ENCODE data around the gene GPSM3. TPM values are rescaled to one million over a fixed set of nuclear protein-coding genes. Genes with fewer than 3 reads are reported as not detected.

Gene GPSM3
- total RNA-seq, 4 donors from 2014 or later = 10.0 to 46.2 (median 12.0) TPM

DNA sequence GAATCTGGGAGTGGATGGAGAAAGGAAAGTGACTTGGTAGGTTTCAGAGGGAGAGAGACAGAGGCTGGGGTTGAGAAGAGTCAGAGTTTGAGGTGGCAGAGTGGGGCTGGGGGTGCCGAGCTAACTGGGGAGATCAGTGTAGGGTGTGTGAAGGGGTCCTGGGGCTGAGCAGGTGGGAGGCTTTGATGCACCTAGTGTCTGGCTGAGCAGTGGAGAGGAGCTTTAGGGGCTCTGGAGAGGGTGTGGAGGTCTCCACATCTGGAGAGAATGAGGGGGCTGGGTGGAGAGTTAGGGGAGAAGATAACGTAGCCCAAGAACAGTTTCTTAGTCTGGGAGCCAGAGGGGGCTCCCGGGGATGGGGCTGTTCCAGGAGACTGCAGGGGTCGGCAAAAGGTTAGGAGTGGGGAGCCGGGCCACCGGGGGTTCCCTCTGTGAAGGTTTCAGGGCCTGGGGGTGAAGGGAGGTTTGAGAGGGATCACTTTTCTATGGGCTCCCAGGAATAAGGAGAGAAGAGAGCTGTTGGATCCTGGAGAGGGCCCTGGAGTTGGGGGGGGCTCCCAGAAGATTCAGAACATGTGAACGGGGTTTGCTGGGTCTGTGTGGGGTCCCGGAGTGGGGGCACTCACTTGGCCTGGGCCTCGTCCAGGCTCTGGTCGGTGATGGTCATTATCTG, 3.2 kb downstream of the GPSM3 start:
- TF ChIP-seq, protein P1, sequence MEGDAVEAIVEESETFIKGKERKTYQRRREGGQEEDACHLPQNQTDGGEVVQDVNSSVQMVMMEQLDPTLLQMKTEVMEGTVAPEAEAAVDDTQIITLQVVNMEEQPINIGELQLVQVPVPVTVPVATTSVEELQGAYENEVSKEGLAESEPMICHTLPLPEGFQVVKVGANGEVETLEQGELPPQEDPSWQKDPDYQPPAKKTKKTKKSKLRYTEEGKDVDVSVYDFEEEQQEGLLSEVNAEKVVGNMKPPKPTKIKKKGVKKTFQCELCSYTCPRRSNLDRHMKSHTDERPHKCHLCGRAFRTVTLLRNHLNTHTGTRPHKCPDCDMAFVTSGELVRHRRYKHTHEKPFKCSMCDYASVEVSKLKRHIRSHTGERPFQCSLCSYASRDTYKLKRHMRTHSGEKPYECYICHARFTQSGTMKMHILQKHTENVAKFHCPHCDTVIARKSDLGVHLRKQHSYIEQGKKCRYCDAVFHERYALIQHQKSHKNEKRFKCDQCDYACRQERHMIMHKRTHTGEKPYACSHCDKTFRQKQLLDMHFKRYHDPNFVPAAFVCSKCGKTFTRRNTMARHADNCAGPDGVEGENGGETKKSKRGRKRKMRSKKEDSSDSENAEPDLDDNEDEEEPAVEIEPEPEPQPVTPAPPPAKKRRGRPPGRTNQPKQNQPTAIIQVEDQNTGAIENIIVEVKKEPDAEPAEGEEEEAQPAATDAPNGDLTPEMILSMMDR (IDR thresholded peaks at IDR 0.05; ENCODE audit: low read depth) = no peak

DNA sequence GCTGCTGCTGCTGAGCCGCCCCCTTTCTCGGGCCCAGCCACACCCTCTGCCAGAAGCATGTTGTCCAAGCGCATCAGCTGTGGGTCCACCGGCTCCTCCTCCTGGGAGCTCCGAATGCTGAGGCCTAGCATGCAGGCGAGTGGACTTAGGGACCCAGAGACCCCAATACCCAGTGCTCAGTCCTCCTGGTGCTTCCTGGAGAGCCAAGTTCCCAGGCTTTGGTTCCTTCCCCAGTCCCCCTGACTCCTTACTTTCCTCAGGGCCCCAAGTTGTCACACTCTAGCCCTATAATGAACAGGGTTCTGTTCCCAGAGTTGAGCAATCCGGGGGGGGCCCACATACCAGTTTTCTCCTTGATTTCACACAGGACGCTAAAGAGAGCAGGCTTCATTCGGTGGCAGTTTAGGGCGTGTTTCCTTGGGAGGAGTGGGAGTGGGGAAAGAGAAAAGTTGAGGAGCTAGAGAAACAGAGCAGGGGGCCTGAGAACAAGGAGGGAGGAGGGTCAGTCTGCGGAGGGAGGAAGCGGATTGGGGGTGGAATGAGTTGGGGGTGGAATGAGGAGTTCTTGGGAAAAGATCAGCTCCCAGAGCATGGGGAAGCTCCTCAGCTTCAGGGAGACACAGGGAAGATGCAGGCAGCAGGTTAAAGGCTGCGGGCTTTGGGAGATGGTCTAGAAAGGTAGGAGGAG, 3.9 kb downstream of the GPSM3 start:
- TF ChIP-seq, protein P1 (IDR thresholded peaks at IDR 0.05; ENCODE audit: low read depth) = no peak

DNA sequence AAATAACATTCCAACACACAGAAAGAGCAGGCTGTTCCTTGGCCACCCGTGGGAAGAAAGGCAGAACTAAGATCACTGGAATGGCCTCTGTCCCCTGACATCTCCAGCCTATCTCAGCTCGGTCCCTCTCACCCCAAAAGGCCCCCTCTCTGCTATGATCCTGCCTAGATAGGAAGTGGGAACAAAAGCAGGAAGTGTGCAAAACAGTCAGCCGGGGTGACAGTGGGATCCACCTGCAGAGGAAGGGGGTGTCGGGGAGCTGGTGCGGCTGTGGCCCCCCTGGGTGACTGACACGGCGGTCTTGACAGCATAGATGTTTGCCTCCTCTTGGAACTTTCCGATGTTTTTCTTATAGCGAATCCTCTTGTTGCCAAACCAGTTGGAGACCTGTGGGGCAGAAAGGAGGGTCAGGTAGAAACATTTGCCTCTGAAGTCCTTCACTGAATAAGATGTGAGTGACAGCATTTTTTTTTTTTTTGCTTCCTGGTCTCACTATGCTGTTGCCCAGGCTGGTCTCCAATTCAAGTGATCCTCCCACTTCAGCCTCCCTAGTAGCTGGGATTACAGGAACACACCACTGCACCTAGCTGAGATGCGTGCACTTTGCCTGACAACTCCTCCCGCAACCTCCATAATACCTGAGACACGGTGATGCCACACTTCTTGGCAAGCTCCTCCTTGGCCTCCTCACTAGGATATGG, 5.3 kb downstream of the GPSM3 start:
- TF ChIP-seq, protein P1 (IDR thresholded peaks at IDR 0.05; ENCODE audit: low read depth) = no peak

DNA sequence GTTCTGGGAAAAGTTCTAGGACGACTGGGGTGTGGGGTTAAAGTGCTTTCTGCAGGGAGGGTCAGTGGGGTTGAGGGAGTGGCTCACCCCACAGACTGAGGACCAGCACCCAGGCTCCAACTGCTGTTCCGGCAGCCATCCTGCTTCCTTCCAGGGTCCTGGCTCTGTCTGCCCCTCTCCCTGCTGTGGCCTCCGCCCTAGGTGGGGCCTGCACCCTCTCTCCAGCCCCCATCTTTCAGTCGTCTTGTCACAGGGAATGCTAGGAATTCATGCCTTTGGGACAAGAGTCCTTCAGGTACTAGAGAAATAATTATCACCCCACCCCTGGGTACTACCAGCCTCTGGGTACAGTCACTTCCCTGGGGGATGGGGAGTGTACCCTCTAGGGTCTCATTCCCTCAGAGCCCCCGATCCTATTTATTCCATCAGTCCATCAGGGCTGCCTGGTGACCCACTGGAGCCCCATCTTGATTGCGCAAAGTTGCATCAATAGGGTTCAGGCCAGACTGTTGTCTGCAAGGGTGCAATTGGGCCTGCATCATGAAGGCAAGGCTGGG, 8.3 kb downstream of the GPSM3 start, which contains the start of gene AGER:
AGER (minus strand) TSS at position 170 of the 557 bp plus-strand sequence; CDS start at position 139, 31 bp downstream.
- TF ChIP-seq, protein P1 (IDR thresholded peaks at IDR 0.05; ENCODE audit: low read depth) = no peak

DNA sequence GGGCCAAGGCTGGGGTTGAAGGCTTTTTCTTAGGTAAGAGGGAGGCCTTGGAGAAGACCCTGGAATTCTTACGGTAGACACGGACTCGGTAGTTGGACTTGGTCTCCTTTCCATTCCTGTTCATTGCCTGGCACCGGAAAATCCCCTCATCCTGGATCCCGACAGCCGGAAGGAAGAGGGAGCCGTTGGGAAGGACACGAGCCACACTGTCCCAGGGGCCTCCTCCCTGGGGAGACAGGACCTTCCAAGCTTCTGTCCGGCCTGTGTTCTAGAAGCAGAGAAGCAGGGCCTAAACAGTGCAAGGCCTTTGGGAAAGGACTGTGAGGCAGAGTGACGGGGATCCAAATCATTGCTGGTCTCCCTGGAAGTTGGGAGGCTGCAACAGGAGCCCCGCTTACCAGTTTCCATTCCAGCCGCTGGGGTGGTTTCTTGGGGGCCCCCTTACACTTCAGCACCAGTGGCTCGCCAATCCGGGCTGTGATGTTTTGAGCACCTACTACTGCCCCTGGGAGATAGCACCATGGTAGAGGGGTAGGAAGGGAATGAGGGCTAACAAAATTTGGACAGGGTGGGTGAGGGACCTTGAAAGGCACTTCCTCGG, 8.9 kb downstream of the GPSM3 start:
- TF ChIP-seq, protein P1 (IDR thresholded peaks at IDR 0.05; ENCODE audit: low read depth) = no peak

DNA sequence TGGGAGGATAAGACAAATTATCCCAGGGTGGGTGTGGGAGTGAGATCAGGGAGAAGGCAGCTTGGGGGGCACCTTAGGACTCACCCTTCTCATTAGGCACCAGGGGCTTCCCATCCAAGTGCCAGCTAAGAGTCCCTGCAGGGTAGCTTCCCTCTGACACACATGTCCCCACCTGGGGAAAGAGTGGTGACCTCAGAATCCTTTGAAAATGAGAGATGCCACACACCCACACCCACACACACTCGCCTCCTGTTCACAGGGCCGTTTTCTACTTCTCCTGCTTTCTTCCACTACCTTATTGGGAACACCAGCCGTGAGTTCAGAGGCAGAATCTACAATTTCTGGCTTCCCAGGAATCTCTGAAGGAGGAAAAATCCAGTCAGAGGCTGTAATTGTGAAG, 9.4 kb downstream of the GPSM3 start:
- TF ChIP-seq, protein P1 (IDR thresholded peaks at IDR 0.05; ENCODE audit: low read depth) = no peak
